K562 (cell line): Measurements from ENCODE around the gene PLEKHA6. TPM values are rescaled to one million over a fixed set of nuclear protein-coding genes. Genes with fewer than 3 reads are reported as not detected.

Source experiments
- ATAC-seq: fragments of 200-7000 bp; cut with Tn5 transposase; 3 replicates; pipeline ENCODE4 v1.9.1; 2020; ENCODE audit warnings: moderate library complexity
- BruUV-seq: library from RNA; stranded (reverse); fragments of 400-500 nt; replicated peaks from 2 replicates; lab custom pipeline; 2021; lab: Mats Ljungman, UMichigan
- CTCF ChIA-PET: fragments of 300-600 bp; formaldehyde crosslinking; extraction: SDS; loops from one replicate; lab custom pipeline; 2021; ENCODE audit warnings: low intra/inter-chr PET ratio; lab: Yijun Ruan, JAX
- POLR2A ChIA-PET: fragments of 300-600, 350-650 bp; sonication (Branson Sonifier 250); formaldehyde crosslinking; extraction: SDS; loops from one replicate; lab custom pipeline; 2021; ENCODE audit warnings: antibody characterized with exemption, inconsistent platforms; lab: Yijun Ruan, JAX
- DNase-seq, 4 experiments: peaks; one replicate each; pipeline versions ENCODE4 v3.0.0 to v3.0.0-alpha.2; 2011 to 2018; ENCODE audit warnings: low spot score in 3 of 4, mixed read lengths in 3 of 4; ENCODE audit errors: extremely low read depth in 1 of 4
- FAIRE-seq: peaks from 2 replicates; lab custom pipeline; 2011; peaks lifted over from hg19 to GRCh38; lab: Jason Lieb, UNC
- H2AFZ ChIP-seq: 2 replicates; pipeline ENCODE4 v1.6.0; 2011; ENCODE audit warnings: low read depth, low read length, control low read depth, inconsistent platforms
- H3K27ac ChIP-seq: fragments of 200-600 bp; 3 replicates; pipeline ENCODE4 v1.8.0; 2011; ENCODE audit warnings: low read depth, mild to moderate bottlenecking, control low read depth, inconsistent platforms, low read length, moderate library complexity, mixed read lengths; ENCODE audit errors: extremely low read depth
- H3K27me3 ChIP-seq, 2 experiments: fragments of 300-600 bp in 1 of 2; 2 replicates in 1 of 2; 3 replicates in 1 of 2; pipeline versions ENCODE4 v1.6.0 to v1.8.0; 2011; ENCODE audit warnings: inconsistent platforms in 2 of 2, low read length in 2 of 2, mild to moderate bottlenecking in 1 of 2, mixed read lengths in 1 of 2, moderate library complexity in 1 of 2; ENCODE audit not compliant: control insufficient read depth in 2 of 2, insufficient read depth in 2 of 2
- H3K36me3 ChIP-seq: fragments of 300-600 bp; 3 replicates; pipeline ENCODE4 v1.8.0; 2011; ENCODE audit warnings: mild to moderate bottlenecking, low read length, inconsistent platforms; ENCODE audit not compliant: control insufficient read depth, insufficient read depth
- H3K4me1 ChIP-seq, 2 experiments: fragments of 200-600 bp in 1 of 2; replicated peaks in 1 of 2; 2 replicates in 1 of 2; 3 replicates in 1 of 2; pipeline versions ENCODE4 v1.5.1 to v1.8.0; 2011; ENCODE audit warnings: inconsistent platforms in 2 of 2, low read length in 2 of 2, mild to moderate bottlenecking in 1 of 2, mixed read lengths in 1 of 2, moderate library complexity in 1 of 2; ENCODE audit not compliant: control insufficient read depth in 2 of 2, insufficient read depth in 2 of 2
- H3K4me2 ChIP-seq: 2 replicates; pipeline ENCODE4 v1.6.1; 2011; ENCODE audit warnings: low read length, control low read depth, inconsistent platforms, mixed read lengths; ENCODE audit not compliant: insufficient read depth
- H3K4me3 ChIP-seq: fragments of 200-600 bp; sonication (generic), shearing (Covaris generic); 2 replicates; pipeline ENCODE4 v1.5.1; 2016; ENCODE audit warnings: control low read depth, inconsistent platforms
- H3K79me2 ChIP-seq: fragments of 200-600 bp; 3 replicates; pipeline ENCODE4 v1.8.0; 2011; ENCODE audit warnings: low read length, inconsistent platforms; ENCODE audit not compliant: control insufficient read depth, insufficient read depth
- H3K9ac ChIP-seq, 2 experiments: 2 replicates each; pipeline versions ENCODE4 v1.6.0 to v1.6.1; 2011; ENCODE audit warnings: low read depth in 2 of 2, low read length in 2 of 2, control low read depth in 1 of 2, inconsistent platforms in 1 of 2, mild to moderate bottlenecking in 1 of 2, mixed read lengths in 1 of 2; ENCODE audit not compliant: insufficient read depth in 1 of 2
- H3K9me1 ChIP-seq: one replicate; pipeline ENCODE4 v1.6.0; 2011; ENCODE audit warnings: inconsistent platforms, mild to moderate bottlenecking, low read length, moderate library complexity; ENCODE audit not compliant: control insufficient read depth, insufficient read depth
- H3K9me3 ChIP-seq: replicated peaks from 2 replicates; pipeline ENCODE4 v1.5.1; 2011; ENCODE audit warnings: low read depth, low read length, inconsistent platforms; ENCODE audit not compliant: control insufficient read depth, insufficient read depth
- H4K20me1 ChIP-seq: replicated peaks from 2 replicates; pipeline ENCODE4 v1.6.1; 2011; ENCODE audit warnings: low read length, inconsistent platforms, mixed read lengths; ENCODE audit not compliant: control insufficient read depth, insufficient read depth
- ARID1B ChIP-seq: fragments of 450-650 bp; IDR thresholded peaks from 2 replicates; pipeline ENCODE4 v1.6.1; 2016; ENCODE audit warnings: antibody characterized with exemption, mild to moderate bottlenecking, inconsistent platforms
- ARID2 ChIP-seq: fragments of 450-650 bp; IDR thresholded peaks from 2 replicates; pipeline ENCODE4 v1.6.1; 2017; ENCODE audit warnings: antibody characterized with exemption, mild to moderate bottlenecking
- ARID3B ChIP-seq: fragments of 250-450 bp; sonication (Bioruptor Pico); IDR thresholded peaks from 2 replicates; pipeline ENCODE4 v1.4.0; 2020; ENCODE audit warnings: borderline replicate concordance
- BMI1 ChIP-seq: fragments of 150-350 bp; IDR thresholded peaks from 2 replicates; pipeline ENCODE4 v1.6.1; 2014; ENCODE audit warnings: low read length
- CEBPZ ChIP-seq: fragments of 150-350 bp; IDR thresholded peaks from 2 replicates; pipeline ENCODE4 v1.6.1; 2014; ENCODE audit warnings: low read depth, mild to moderate bottlenecking, low read length, borderline replicate concordance
- CREB1 ChIP-seq, 2 experiments: sonication (generic) in 1 of 2; formaldehyde crosslinking in 1 of 2; IDR thresholded peaks; 2 replicates each; pipeline versions ENCODE4 v1.6.1 to v1.8.0; 2012 to 2022; ENCODE audit warnings: inconsistent platforms in 1 of 2, mild to moderate bottlenecking in 1 of 2, missing genetic modification reagents in 1 of 2, moderate library complexity in 1 of 2
- EZH2 ChIP-seq: IDR thresholded peaks from 2 replicates; pipeline ENCODE4 v1.6.1; 2012; ENCODE audit warnings: low read depth, mild to moderate bottlenecking, inconsistent platforms, low read length, borderline replicate concordance
- HCFC1 ChIP-seq: IDR thresholded peaks from 2 replicates; pipeline ENCODE4 v1.6.1; 2012; ENCODE audit warnings: low read depth, low read length, improper control_type of control experiment
- ILK ChIP-seq: fragments of 450-650 bp; IDR thresholded peaks from 2 replicates; pipeline ENCODE4 v1.6.1; 2016; ENCODE audit warnings: missing genetic modification characterization, low read depth, mild to moderate bottlenecking, missing compliant biosample characterization, moderate library complexity, borderline replicate concordance
- NELFE ChIP-seq: IDR thresholded peaks from 2 replicates; pipeline ENCODE4 v1.6.1; 2011; ENCODE audit warnings: mild to moderate bottlenecking; ENCODE audit not compliant: insufficient read depth, insufficient read length
- PHF21A ChIP-seq: fragments of 450-650 bp; IDR thresholded peaks from 2 replicates; pipeline ENCODE4 v1.6.1; 2017; ENCODE audit warnings: low read depth, borderline replicate concordance
- PTRF ChIP-seq: fragments of 450-650 bp; IDR thresholded peaks from 2 replicates; pipeline ENCODE4 v1.6.1; 2016; ENCODE audit warnings: mild to moderate bottlenecking, missing genetic modification characterization, missing compliant biosample characterization
- STAG1 ChIP-seq: sonication (generic); formaldehyde crosslinking; IDR thresholded peaks from 2 replicates; pipeline ENCODE4 v1.5.0; 2020; ENCODE audit warnings: missing genetic modification reagents, borderline replicate concordance
- ZFX ChIP-seq: sonication (generic); formaldehyde crosslinking; IDR thresholded peaks from 2 replicates; pipeline ENCODE4 v1.8.0; 2022; ENCODE audit warnings: mild to moderate bottlenecking, missing genetic modification reagents, moderate library complexity
- WGBS: fragments of 100-300 bp; shearing (Covaris generic); methylation state at CpG from one replicate; pipeline ENCODE4 v1.1.6; 2016; ENCODE audit warnings: low coverage, mixed read lengths; ENCODE audit not compliant: insufficient coverage; ENCODE audit errors: missing lambda C conversion rate; 5-methylcytosine and 5-hydroxymethylcytosine counted together
- in situ Hi-C: fragments of 300-500 bp; cut with MboI; formaldehyde crosslinking; loops from 4 replicates; pipeline ENCODE4 v1.15.0; 2018; ENCODE audit warnings: inconsistent platforms, mixed read lengths
- intact Hi-C: fragments of 100-400 bp; cut with micrococcal nuclease; formaldehyde crosslinking; loops from 2 replicates; pipeline ENCODE4 v1.14.2; 2022
- polyA plus RNA-seq, 8 experiments: library from polyadenylated mRNA; depleted of rRNA in 4 of 8; stranded (reverse) in 5 of 8; unstranded in 3 of 8; fragments of >200 nt; fragmentation: Nextera tagmentation in 2 of 8; fragmentation: Illumina TruSeq in 1 of 8; extraction: Ambion mirVana in 2 of 8; extraction: Trizol in 1 of 8; gene quantifications; 2 replicates each; pipeline versions ENCODE4 v1.2.1 to v1.2.3, GENCODE V29; 2011 to 2014; ENCODE audit warnings: inconsistent platforms in 1 of 8, missing spikeins in 1 of 8
- total RNA-seq, 7 experiments: library from RNA; depleted of rRNA in 6 of 7; stranded (reverse); fragments of >200 nt in 6 of 7; fragmentation: Illumina TruSeq in 2 of 7; extraction: Trizol in 2 of 7; gene quantifications; 2 replicates each; pipeline versions ENCODE4 v1.2.1 to v1.2.3, GENCODE V29; 2011 to 2021; ENCODE audit warnings: low replicate concordance in 1 of 7

Gene PLEKHA6
- total and polyA plus RNA-seq, 9 of the 15 experiments (the other 6 are each of a cell fraction or from before 2014, with no cell fraction given): under 0.01 to 0.33 (median 0.01) TPM; not detected in 4

GRCh38 chr1:204292740-204293139 lies 67.0 kb downstream of the PLEKHA6 start:
- whole genome bisulfite sequencing: 0% methylated on average over 5 of the region's 5 CpGs
- Histone ChIP-seq H3K79me2 (no peaks in the 10 kb centered on the region), H2AFZ (no peak overlapping the region), H3K4me2 (no peak overlapping the region), H3K36me3 (no peaks in the 10 kb centered on the region), H4K20me1 (0 out of 2 replicates have a peak, but pooled peaks cover 5% of the 10 kb centered on the region), H3K4me1 (peaks cover 0 to 6% of the 10 kb centered on the region in 2 experiments; a peak in 2 of 5 replicates), H3K9me3 (no peaks in the 10 kb centered on the region), H3K27me3 (peaks cover 28 to 58% of the 10 kb centered on the region in 2 experiments), H3K9me1 (no peaks in the 10 kb centered on the region), H3K4me3 (no peak overlapping the region), H3K9ac (no peak overlapping the region), H3K27ac (no peak overlapping the region)
- intact Hi-C loops: no loop called here
- FAIRE-seq: no peak
- in situ Hi-C loops: no loop called here
- BruUV-seq: no TSS peak
- POLR2A ChIA-PET: interaction anchor here (1.2 kb wide), 1 partner anchor 10 kb away, joined by 6 read pairs; no protein-coding TSS in a partner anchor
- no peak for DNase-seq
- CTCF ChIA-PET: no interaction called here
- no peak for TF ChIP-seq ARID3B (CRISPR knock-in tag)
- TF ChIP-seq EZH2: no peak
- TF ChIP-seq NELFE: no peak
- TF ChIP-seq ZFX (CRISPR knock-in tag): no peak
- no peak for TF ChIP-seq ILK (tag)
- TF ChIP-seq ARID1B: no peak
- TF ChIP-seq PHF21A: no peak
- no peak for TF ChIP-seq HCFC1
- TF ChIP-seq STAG1: no peak
- no peak for TF ChIP-seq BMI1
- TF ChIP-seq ARID2: no peak
- no peak for TF ChIP-seq CEBPZ
- TF ChIP-seq CREB1 (IDR thresholded peaks at IDR 0.05): no peak
- TF ChIP-seq CREB1 (CRISPR knock-in tag; IDR thresholded peaks at IDR 0.05): no peak
- no peak for TF ChIP-seq PTRF (tag)
- ATAC-seq: no peak
